ENCODE data around the gene ECSIT. TPM values are rescaled to one million over a fixed set of nuclear protein-coding genes. Genes with fewer than 3 reads are reported as not detected.

ECSIT gene
- total RNA-seq, 1 experiment from 2014 or later: 39.4 TPM

DNA sequence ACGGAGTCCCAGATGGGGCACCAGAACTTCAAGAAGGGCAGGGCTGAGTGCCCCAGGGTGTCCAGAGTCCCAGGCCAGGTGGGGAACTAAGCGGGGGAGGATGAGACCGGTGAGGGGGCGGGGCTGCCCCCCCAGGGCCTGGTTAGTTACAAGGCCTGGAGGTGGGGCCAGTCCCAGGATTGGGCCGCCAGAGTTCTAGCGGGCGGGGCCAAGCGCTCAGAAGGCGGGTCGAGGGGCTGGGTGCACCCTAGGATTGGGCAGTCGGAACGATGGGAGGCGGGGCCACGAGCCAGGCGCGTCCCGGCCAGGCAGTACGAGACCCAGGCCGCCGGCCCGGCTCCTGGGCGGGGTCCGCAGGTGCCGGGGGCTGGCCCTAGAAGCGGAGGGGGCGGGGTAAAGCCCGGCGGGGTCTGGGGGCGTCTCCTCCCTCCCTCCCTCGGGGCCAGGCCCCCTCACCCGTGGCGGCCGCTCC is 23.9 kb downstream of the ECSIT start:
- H3K4me3 ChIP-seq (ENCODE audit: low read depth in 2 of 2, low read length in 2 of 2): peak overlapping the region; percentile 58 to 81
- ChIA-PET POLR2A (no interaction called here), CTCF (no interaction called here)
- peaks cover 3% of the 10 kb centered on the region; the same call in 1 of the 2 replicates for H3K4me1 ChIP-seq (ENCODE audit: control insufficient read depth, insufficient read depth, low read length)
- H3K36me3 ChIP-seq (ENCODE audit: control insufficient read depth, insufficient read depth, low read length): no peaks in the 10 kb centered on the region
- intact Hi-C loops (cut with micrococcal nuclease; ENCODE audit: unreplicated experiment): no loop called here
- in situ Hi-C loops (cut with HindIII; ENCODE audit: low pct_unique_long_range_greater_than_20kb, low sequenced_read_pairs): no loop called here
- TF ChIP-seq POLR2AphosphoS5 (IDR thresholded peaks at IDR 0.05; ENCODE audit: low read depth, low read length) (no peak), SIN3A (IDR thresholded peaks at IDR 0.05; ENCODE audit: borderline replicate concordance, insufficient read depth, low read depth, low read length) (no peak), TCF7L2 (IDR thresholded peaks at IDR 0.05; ENCODE audit: low read depth, low read length) (no peak)
- TF ChIP-seq, protein P1, sequence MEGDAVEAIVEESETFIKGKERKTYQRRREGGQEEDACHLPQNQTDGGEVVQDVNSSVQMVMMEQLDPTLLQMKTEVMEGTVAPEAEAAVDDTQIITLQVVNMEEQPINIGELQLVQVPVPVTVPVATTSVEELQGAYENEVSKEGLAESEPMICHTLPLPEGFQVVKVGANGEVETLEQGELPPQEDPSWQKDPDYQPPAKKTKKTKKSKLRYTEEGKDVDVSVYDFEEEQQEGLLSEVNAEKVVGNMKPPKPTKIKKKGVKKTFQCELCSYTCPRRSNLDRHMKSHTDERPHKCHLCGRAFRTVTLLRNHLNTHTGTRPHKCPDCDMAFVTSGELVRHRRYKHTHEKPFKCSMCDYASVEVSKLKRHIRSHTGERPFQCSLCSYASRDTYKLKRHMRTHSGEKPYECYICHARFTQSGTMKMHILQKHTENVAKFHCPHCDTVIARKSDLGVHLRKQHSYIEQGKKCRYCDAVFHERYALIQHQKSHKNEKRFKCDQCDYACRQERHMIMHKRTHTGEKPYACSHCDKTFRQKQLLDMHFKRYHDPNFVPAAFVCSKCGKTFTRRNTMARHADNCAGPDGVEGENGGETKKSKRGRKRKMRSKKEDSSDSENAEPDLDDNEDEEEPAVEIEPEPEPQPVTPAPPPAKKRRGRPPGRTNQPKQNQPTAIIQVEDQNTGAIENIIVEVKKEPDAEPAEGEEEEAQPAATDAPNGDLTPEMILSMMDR (IDR thresholded peaks at IDR 0.05): no peak
- TF ChIP-seq, protein P2, sequence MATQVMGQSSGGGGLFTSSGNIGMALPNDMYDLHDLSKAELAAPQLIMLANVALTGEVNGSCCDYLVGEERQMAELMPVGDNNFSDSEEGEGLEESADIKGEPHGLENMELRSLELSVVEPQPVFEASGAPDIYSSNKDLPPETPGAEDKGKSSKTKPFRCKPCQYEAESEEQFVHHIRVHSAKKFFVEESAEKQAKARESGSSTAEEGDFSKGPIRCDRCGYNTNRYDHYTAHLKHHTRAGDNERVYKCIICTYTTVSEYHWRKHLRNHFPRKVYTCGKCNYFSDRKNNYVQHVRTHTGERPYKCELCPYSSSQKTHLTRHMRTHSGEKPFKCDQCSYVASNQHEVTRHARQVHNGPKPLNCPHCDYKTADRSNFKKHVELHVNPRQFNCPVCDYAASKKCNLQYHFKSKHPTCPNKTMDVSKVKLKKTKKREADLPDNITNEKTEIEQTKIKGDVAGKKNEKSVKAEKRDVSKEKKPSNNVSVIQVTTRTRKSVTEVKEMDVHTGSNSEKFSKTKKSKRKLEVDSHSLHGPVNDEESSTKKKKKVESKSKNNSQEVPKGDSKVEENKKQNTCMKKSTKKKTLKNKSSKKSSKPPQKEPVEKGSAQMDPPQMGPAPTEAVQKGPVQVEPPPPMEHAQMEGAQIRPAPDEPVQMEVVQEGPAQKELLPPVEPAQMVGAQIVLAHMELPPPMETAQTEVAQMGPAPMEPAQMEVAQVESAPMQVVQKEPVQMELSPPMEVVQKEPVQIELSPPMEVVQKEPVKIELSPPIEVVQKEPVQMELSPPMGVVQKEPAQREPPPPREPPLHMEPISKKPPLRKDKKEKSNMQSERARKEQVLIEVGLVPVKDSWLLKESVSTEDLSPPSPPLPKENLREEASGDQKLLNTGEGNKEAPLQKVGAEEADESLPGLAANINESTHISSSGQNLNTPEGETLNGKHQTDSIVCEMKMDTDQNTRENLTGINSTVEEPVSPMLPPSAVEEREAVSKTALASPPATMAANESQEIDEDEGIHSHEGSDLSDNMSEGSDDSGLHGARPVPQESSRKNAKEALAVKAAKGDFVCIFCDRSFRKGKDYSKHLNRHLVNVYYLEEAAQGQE (IDR thresholded peaks at IDR 0.05; ENCODE audit: insufficient read depth in 1 of 2, low read depth in 2 of 2, low read length in 1 of 2): no peak
- H3K9me3 ChIP-seq (ENCODE audit: control insufficient read depth, insufficient read depth, low read depth, low read length): no peaks in the 10 kb centered on the region
- ATAC-seq (peak; percentile 97), DNase-seq (ENCODE audit: low read depth, low spot score) (peak; percentile 57)
- no TSS peak for BruUV-seq (replicated peaks)
- peak overlapping the region; percentile 83 for H3K27ac ChIP-seq (ENCODE audit: low read length)
- no peaks in the 10 kb centered on the region for H3K27me3 ChIP-seq (ENCODE audit: control insufficient read depth, insufficient read depth, low read length)

GRCh38 chr19:11504502-11505031 is 24.4 kb downstream of the ECSIT start:
- ChIA-PET CTCF (no interaction called here), POLR2A (no interaction called here)
- Histone ChIP-seq H3K9me3 (ENCODE audit: control insufficient read depth, insufficient read depth, low read depth, low read length) (no peaks in the 10 kb centered on the region), H3K36me3 (ENCODE audit: control insufficient read depth, insufficient read depth, low read length) (no peaks in the 10 kb centered on the region), H3K27ac (ENCODE audit: low read length) (peak overlapping the region; percentile 83), H3K4me3 (ENCODE audit: low read depth in 2 of 2, low read length in 2 of 2) (peak overlapping the region; percentile 58 to 81), H3K4me1 (ENCODE audit: control insufficient read depth, insufficient read depth, low read length) (peaks cover 3% of the 10 kb centered on the region; the same call in 1 of the 2 replicates), H3K27me3 (ENCODE audit: control insufficient read depth, insufficient read depth, low read length) (no peaks in the 10 kb centered on the region)
- DNase-seq (ENCODE audit: low read depth, low spot score) (no peak), ATAC-seq (no peak)
- in situ Hi-C loops (cut with HindIII; ENCODE audit: low pct_unique_long_range_greater_than_20kb, low sequenced_read_pairs) (no loop called here), intact Hi-C loops (cut with micrococcal nuclease; ENCODE audit: unreplicated experiment) (no loop called here)
- BruUV-seq (replicated peaks): no TSS peak
- TF ChIP-seq TCF7L2 (IDR thresholded peaks at IDR 0.05; ENCODE audit: low read depth, low read length) (no peak), SIN3A (IDR thresholded peaks at IDR 0.05; ENCODE audit: borderline replicate concordance, insufficient read depth, low read depth, low read length) (no peak), POLR2AphosphoS5 (IDR thresholded peaks at IDR 0.05; ENCODE audit: low read depth, low read length) (no peak)
- TF ChIP-seq, protein P2 (IDR thresholded peaks at IDR 0.05; ENCODE audit: insufficient read depth in 1 of 2, low read depth in 2 of 2, low read length in 1 of 2): no peak
- TF ChIP-seq, protein P1 (IDR thresholded peaks at IDR 0.05): no peak
